ENCODE results near the gene RHOBTB3. TPM values are rescaled to one million over a fixed set of nuclear protein-coding genes. Genes with fewer than 3 reads are reported as not detected.

The RHOBTB3 gene
- total RNA-seq, 4 donors from 2014 or later: 58.7 to 85.7 (median 68.0) TPM

DNA sequence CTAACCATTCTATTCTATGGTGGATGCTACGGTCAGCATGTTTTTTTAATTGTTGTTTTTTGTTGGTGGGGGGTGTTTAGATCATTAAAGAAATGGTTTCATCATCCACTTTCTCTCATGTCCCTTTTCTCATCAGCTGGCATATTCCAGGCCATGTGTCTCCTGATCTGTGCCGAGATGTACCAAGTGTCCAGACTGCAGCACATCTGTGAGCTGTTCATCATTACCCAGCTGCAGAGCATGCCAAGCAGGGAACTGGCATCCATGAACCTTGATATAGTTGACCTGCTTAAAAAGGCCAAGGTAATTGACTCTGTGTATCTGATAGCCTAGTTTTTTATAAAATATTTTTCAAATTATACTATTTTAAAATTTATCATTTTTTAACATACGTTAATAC is 52.5 kb downstream of the RHOBTB3 start:
- Histone ChIP-seq H3K4me3 (replicated peaks in 1 of 3) (no peak overlapping the region), H3K27me3 (no peaks in the 10 kb centered on the region), H3K4me1 (peaks cover 0 to 17% of the 10 kb centered on the region in 2 donors), H3K9me3 (no peaks in the 10 kb centered on the region), H3K36me3 (peaks cover 2 to 5% of the 10 kb centered on the region in 2 donors), H3K27ac (no peak overlapping the region)
- 94 to 97% methylated on average over 3 of the region's 3 CpGs for WGBS, 2 donors
- no peak for TF ChIP-seq POLR2A (IDR thresholded peaks at IDR 0.05)
- TF ChIP-seq, protein P1, sequence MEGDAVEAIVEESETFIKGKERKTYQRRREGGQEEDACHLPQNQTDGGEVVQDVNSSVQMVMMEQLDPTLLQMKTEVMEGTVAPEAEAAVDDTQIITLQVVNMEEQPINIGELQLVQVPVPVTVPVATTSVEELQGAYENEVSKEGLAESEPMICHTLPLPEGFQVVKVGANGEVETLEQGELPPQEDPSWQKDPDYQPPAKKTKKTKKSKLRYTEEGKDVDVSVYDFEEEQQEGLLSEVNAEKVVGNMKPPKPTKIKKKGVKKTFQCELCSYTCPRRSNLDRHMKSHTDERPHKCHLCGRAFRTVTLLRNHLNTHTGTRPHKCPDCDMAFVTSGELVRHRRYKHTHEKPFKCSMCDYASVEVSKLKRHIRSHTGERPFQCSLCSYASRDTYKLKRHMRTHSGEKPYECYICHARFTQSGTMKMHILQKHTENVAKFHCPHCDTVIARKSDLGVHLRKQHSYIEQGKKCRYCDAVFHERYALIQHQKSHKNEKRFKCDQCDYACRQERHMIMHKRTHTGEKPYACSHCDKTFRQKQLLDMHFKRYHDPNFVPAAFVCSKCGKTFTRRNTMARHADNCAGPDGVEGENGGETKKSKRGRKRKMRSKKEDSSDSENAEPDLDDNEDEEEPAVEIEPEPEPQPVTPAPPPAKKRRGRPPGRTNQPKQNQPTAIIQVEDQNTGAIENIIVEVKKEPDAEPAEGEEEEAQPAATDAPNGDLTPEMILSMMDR (IDR thresholded peaks at IDR 0.05): no peak
- intact Hi-C loops (cut with DNase I): no loop called here
- DNase-seq: no peak

DNA sequence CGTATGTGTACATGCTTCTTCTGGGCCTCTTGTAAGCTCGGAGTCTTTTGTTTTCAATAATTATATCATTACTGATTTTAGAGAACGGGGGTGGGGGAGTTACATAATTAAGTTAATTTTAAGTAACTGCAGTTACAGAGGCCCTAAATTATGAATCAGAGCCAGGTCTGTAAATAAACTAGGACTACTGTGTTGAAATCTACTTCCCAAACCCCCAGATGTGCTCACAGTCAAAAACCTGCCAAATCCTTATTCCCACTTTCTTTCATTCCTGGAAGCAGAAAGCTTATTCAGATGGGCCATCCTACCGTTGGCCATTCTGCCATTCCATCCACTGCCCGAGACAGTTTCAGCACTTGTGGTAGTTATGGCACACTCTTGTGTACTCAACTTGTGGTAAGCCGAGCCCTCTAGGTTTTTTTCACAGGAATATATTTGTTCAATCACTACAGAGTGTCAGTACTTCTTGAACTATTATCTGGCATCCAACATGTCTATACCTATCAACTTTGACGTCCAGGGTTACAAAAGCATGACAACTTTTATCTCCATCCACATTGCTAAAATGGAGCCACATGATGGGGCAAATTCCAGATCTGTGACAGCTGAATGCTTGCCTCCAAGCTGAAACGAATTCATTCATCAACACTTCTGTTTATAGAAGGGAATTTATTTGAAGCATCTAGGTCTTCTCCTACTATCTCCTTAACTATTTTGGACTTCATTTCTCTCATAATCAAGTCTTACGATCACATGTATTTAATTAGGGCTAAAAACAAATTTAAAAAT is 53.6 kb downstream of the RHOBTB3 start:
- no peak overlapping the region for H3K27ac ChIP-seq
- H3K27me3 ChIP-seq: no peaks in the 10 kb centered on the region
- no peak for DNase-seq
- no peaks in the 10 kb centered on the region for H3K9me3 ChIP-seq
- H3K4me3 ChIP-seq (replicated peaks in 1 of 3): no peak overlapping the region
- 94 to 95% methylated on average over 9 of the region's 9 CpGs for WGBS, 2 donors
- peaks cover 2 to 5% of the 10 kb centered on the region in 2 donors for H3K36me3 ChIP-seq
- TF ChIP-seq POLR2A (IDR thresholded peaks at IDR 0.05): no peak
- TF ChIP-seq, protein P1 (IDR thresholded peaks at IDR 0.05): no peak
- intact Hi-C loops (cut with DNase I): no loop called here
- H3K4me1 ChIP-seq: peaks cover 0 to 11% of the 10 kb centered on the region in 2 donors

DNA sequence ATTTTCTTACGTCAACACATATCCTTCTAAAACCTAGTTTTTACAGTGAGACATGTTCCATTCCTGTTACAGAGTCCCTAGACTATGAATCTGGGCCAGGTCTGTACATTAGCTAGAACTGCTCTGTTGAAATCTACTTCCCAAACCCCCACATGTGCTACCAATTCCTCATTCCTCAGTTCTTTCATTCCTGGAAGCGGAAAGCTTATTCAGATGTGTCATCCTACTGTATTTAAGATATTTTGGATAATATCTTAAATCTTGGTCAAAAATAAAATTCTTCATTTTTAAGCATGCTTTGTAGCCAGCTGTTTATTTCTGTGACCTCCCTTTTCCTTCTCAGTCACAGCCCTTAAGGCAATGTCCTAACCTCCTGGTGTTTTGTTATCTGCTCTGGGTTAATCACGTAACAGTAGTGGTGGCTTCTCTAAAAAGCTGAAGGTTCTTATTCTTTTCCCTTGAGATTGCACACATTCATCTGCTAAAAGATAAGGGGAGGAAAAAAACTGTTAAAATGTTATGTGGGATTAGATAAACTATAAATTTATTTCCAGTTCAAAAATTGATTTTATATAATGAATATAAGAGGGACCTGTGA is 55.8 kb downstream of the RHOBTB3 start:
- no peak for TF ChIP-seq POLR2A (IDR thresholded peaks at IDR 0.05)
- TF ChIP-seq, protein P1 (IDR thresholded peaks at IDR 0.05): no peak
- intact Hi-C loops (cut with DNase I): no loop called here
- WGBS, 2 donors: 95 to 97% methylated on average over 3 of the region's 3 CpGs
- Histone ChIP-seq H3K4me1 (no peaks in the 10 kb centered on the region), H3K9me3 (no peaks in the 10 kb centered on the region), H3K36me3 (peaks cover 2 to 5% of the 10 kb centered on the region in 2 donors), H3K4me3 (replicated peaks in 1 of 3) (no peak overlapping the region), H3K27ac (no peak overlapping the region), H3K27me3 (no peaks in the 10 kb centered on the region)
- no peak for DNase-seq

DNA sequence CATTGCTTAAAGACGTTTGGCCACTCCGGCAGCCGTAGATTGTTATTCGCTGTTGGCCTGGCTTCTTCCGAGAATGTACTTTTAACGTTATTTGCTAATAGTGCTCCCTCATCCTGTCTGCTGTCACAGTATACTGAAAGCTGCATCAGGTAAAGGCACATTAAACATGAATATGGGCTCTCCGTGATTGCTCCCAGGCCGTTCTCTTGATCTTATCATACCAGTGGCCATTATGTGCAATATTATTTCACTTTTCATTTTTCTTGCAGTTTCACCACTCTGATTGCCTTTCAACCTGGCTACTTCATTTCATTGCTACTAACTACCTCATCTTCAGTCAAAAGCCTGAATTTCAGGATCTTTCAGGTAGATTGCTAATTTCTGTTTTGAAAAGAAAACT is 57.4 kb downstream of the RHOBTB3 start:
- H3K27ac ChIP-seq: no peak overlapping the region
- H3K27me3 ChIP-seq: no peaks in the 10 kb centered on the region
- intact Hi-C loops (cut with DNase I): no loop called here
- TF ChIP-seq, protein P1 (IDR thresholded peaks at IDR 0.05): no peak
- no peak for TF ChIP-seq POLR2A (IDR thresholded peaks at IDR 0.05)
- H3K4me3 ChIP-seq (replicated peaks in 1 of 3): no peak overlapping the region
- H3K36me3 ChIP-seq: peaks cover 8 to 9% of the 10 kb centered on the region in 2 donors
- WGBS, 2 donors: 88 to 89% methylated on average over 8 of the region's 8 CpGs
- DNase-seq: no peak
- no peaks in the 10 kb centered on the region for H3K9me3 ChIP-seq
- no peaks in the 10 kb centered on the region for H3K4me1 ChIP-seq

DNA sequence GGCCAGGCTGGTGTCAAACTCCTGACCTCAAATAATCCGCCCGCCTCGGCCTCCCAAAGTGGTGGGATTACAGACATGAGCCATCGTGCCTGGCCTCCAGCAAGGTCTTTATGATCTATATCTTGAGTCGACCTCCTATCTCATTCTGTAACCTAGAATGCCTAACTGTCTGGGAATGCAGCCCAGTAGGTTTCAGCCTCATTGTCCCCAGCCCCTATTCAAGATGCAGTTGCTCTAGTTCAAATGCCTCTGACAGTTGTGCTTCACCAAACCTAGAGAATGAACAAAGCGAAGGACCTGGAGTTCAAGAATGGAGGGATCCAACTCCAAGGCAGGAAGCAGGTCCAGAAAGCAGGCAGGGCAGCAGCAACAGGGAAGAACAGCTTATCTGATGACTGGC is 60.6 kb downstream of the RHOBTB3 start:
- intact Hi-C loops (cut with DNase I): no loop called here

More for the DNA sequence above, 60.6 kb downstream of the RHOBTB3 start:
- Histone ChIP-seq H3K27me3 (no peaks in the 10 kb centered on the region), H3K36me3 (peaks cover 6 to 7% of the 10 kb centered on the region in 2 donors), H3K27ac (no peak overlapping the region), H3K9me3 (no peaks in the 10 kb centered on the region), H3K4me1 (no peaks in the 10 kb centered on the region), H3K4me3 (replicated peaks in 1 of 3) (no peak overlapping the region)
- WGBS, 2 donors: 94 to 98% methylated on average over 6 of the region's 6 CpGs
- no peak for DNase-seq
- TF ChIP-seq POLR2A (IDR thresholded peaks at IDR 0.05): no peak
- TF ChIP-seq, protein P1 (IDR thresholded peaks at IDR 0.05): no peak

All from thyroid gland (tissue), 4 donors.